Stimulated activated CD4-positive, alpha-beta T cell treated with anti-CD3 and anti-CD28 coated beads, Interleukin-4, amount 100 ng/mL, for 24 hours (primary cell): ENCODE results near the gene GADD45B.

Source experiments
- DNase-seq: peaks from one replicate; pipeline ENCODE4 v3.0.0-alpha.2; 2020

GADD45B gene, protein sequence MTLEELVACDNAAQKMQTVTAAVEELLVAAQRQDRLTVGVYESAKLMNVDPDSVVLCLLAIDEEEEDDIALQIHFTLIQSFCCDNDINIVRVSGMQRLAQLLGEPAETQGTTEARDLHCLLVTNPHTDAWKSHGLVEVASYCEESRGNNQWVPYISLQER

GRCh38 chr19:2475702-2476450 is at the start of gene GADD45B:
Gene GADD45B, plus strand, starts transcription at chr19:2476127. Its CDS starts 232 bp downstream, at chr19:2476359.
- peak; percentile 96 for DNase-seq

GRCh38 chr19:2426611-2427428 is 49.1 kb upstream of the GADD45B start:
- peak; percentile 52 for DNase-seq

GRCh38 chr19:2427429-2428320 is 48.3 kb upstream of the GADD45B start, which contains the start of gene TIMM13:
Gene TIMM13, minus strand, starts transcription at chr19:2427586. Its CDS starts 53 bp downstream, at chr19:2427533.
- peak; percentile 95 for DNase-seq

GRCh38 chr19:2428321-2428690 is 47.6 kb upstream of the GADD45B start:
- DNase-seq, result no peak

DNA sequence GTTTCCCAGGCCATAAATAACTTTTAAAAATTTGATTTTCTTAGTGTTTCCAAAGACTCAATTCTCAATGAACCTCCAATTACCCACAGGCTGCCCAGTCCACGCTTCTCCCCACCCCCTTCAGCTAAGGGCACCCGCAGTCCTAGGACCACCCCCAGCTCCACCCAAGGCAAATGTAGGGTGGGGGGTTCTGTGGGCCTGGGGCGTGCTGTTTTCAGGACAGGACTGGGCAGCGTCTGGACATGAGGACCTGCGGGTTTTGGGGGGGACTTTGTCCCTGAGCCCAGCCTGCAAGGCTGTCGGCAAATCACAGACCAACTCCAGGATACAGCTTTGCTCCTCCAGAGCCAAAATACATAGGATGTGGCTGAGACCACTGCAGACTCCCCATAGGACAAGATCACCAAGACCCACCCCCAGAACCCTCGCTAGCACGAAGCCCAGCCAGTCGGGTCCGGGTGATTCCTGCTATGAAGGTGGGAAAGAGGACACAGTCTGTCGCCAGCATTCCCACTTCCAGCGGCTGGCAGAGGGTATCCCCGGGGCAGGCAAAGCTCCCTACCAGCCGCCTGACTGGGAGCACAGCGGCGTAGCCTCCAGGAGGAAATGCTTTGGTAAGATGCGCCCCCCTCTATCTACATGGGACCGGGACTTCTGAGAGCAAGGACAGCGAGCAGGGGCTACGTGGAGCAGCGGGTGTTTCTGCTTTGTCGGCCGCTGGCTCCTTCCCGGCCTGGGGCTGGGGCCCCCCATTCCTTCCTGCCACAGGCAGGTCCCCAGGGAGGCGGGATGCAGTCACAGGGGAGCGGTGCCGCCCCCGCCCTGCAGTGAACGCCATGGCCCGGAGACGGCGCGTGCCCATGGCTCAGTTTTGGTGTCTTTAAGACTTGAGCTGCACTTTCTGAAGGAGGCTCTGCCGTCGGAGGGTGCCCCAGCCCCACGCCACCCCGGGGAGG is 46.9 kb upstream of the GADD45B start:
- DNase-seq, result no peak

GRCh38 chr19:2429917-2430535 is 45.9 kb upstream of the GADD45B start:
- no peak for DNase-seq

DNA sequence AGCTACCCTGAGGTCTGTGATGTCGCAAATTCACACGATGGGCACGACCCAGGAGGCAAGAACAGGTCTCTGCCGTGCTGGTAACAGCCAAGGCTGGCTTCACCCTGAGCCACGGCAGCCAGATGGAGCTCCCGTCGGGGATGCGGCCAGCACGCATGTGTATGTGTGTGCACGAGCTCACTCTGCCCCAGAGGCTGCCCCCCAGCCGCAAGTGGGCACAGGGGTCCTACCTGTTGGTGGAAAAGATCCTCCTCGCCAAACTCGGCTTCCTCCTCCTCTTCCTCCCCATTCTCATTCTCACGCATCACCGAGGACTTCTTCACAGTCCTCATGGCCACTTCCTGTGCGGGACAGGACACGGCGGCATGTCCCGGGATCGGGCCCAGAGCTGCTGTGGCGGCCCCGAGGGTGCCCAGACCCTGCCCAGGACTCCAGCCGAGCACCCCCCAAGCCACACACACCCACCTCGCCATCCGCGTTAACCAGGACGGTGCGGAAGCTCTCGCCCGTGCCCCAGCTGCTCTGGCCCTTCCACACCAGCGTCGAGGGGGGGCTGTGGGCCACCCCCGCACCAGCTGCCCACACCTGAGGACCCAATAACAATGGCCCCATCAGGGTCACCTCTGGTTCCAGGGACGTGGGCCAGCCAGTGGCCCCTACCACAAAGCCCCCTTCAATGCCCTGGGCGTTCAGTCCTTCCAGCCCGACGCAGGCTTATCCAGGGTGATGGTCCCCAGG is 44.4 kb upstream of the GADD45B start:
- DNase-seq, result no peak

- DNase-seq, result no peak
These were observed 43.6 kb upstream of the GADD45B start for GRCh38 chr19:2432131-2432848.

- no peak for DNase-seq
These were observed 42.1 kb upstream of the GADD45B start for GRCh38 chr19:2433854-2434253.

DNA sequence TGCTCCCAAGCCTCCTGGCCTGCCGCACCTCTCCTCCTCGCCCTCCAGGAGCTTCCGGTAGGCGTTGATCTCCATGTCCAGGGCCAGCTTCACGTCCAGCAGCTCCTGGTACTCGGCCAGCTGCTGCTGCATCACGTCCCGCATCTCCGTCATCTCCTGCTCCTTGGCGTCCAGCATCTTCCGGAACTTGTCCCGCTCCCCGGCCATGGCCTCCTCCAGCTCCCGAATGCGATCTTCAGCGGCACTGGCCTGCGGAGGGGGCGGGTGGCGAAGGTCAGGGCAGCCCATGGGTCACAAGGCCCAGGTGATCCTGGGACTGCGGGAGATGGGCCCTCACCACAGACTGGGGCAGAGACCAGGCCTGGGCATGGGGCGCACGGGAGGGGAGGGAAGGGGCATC is 41.7 kb upstream of the GADD45B start:
- no peak for DNase-seq

- no peak for DNase-seq
These were observed 41.1 kb upstream of the GADD45B start for GRCh38 chr19:2434721-2435265.

GRCh38 chr19:2436384-2436783 is 39.5 kb upstream of the GADD45B start:
- no peak for DNase-seq

DNA sequence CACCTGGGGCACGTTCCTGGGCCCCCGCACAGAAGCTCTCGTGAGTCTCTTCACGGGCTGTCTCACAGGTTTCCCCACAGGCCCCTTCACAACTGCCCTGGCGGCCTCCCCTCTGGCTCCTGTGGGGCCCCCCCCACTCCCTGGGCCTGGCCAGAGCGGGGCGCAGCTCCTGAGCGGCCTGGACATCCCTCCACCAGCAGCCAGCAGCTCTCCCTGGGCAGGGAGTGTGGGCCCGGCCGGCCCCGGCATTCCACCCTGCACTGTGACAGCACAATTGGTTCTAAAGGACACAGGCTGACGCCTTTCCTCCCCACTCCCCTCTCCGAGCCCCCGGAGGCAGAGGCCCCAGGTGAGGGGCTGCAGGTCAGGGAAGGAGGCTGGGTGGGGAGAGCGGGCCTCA is 39.0 kb upstream of the GADD45B start:
- DNase-seq, result no peak

DNA sequence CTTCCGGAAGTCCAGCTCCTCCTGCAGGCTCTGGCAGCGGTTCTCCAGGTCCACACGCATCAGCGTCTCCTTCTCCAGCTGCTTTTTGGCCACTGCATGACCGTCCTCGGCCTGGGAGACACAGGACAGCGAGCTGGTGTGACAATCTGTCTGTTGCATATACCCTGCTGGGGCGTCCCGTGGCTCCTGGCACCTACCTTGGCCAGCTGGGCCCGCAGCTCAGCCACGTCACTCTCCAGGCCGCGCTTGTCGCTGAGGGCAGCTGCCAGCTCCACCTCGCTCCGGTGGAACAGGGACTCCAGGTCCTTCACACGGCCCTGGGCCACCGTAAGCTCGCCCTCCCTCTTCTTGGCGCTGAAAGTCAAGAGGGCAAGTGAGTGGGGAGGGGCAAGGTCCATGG is 37.7 kb upstream of the GADD45B start:
- DNase-seq, result no peak

DNA sequence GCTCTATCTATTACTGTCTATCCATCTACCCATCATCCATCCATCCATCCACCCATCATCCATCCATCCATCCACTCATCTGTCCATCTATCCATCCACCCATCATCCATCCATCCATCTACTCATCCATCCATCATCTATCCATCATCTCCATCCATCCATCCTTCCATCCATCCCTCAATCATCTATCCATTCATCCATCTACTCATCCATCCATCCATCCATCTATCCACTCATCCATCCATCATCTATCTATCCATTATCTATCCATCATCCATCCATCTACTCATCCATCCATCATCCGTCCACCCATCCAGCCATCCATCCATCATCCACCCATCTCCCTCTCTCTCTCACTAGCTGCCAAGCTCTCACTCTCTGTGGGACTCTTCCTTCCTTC is 35.4 kb upstream of the GADD45B start:
- DNase-seq, result no peak

GRCh38 chr19:2441096-2441752 is 34.7 kb upstream of the GADD45B start:
- DNase-seq, result no peak

GRCh38 chr19:2443116-2443784 is 32.7 kb upstream of the GADD45B start:
- DNase-seq, result no peak

DNA sequence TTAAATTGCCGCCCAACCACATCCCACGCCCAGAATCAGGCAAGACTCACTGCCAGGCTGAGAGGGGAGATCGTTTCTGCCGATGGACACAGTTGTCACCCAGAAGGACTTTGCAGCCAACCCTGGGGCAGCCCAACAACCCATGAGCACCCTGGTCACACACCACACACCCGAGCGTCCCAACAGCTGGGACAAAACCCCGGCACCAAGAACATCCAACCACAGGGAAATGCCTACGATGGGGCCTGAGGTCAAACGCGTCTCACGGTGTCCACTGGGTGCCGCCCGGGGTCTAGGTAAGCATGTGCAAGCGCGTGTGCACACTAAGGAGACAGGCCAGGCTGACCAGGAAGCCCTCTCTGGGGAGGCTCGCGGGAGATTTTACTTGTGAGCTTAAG is 32.1 kb upstream of the GADD45B start:
- no peak for DNase-seq
